SJSA1 (cell line): ENCODE results near the gene BBOF1. TPM values are rescaled to one million over a fixed set of nuclear protein-coding genes. Genes with fewer than 3 reads are reported as not detected.
"Not testable (repeated sequence)": the region's sequence is repeated elsewhere in the genome, so short reads cannot be mapped to it uniquely, and the experiment has no call there.

ENCODE experiments used
- DNase-seq, 2 experiments: peaks; one replicate each; pipeline ENCODE4 v3.0.0-alpha.2; 2015 to 2020; ENCODE audit warnings: low spot score in 2 of 2, low read depth in 1 of 2
- H3K27ac ChIP-seq: fragments of 250-450 bp; sonication (Bioruptor Pico); 2 replicates; pipeline ENCODE4 v1.5.1; 2020; ENCODE audit warnings: mild to moderate bottlenecking, moderate library complexity
- H3K27me3 ChIP-seq: fragments of 250-450 bp; sonication (Bioruptor Pico); replicated peaks from 2 replicates; pipeline ENCODE4 v1.5.1; 2020; ENCODE audit warnings: mild to moderate bottlenecking, moderate library complexity
- H3K36me3 ChIP-seq: fragments of 250-450 bp; sonication (Bioruptor Pico); 2 replicates; pipeline ENCODE4 v1.5.1; 2020; ENCODE audit warnings: mild to moderate bottlenecking
- H3K4me1 ChIP-seq: fragments of 250-450 bp; sonication (Bioruptor Pico); replicated peaks from 2 replicates; pipeline ENCODE4 v1.6.1; 2021; ENCODE audit warnings: mild to moderate bottlenecking
- H3K4me3 ChIP-seq: fragments of 250-450 bp; sonication (Bioruptor Pico); 2 replicates; pipeline ENCODE4 v1.5.1; 2020; ENCODE audit warnings: mild to moderate bottlenecking
- H3K9me3 ChIP-seq: fragments of 250-450 bp; sonication (Bioruptor Pico); replicated peaks from 2 replicates; pipeline ENCODE4 v1.5.1; 2020; ENCODE audit warnings: mild to moderate bottlenecking
- total RNA-seq: library from RNA; depleted of rRNA; stranded (reverse); fragments of >200 nt; shearing (Covaris generic); gene quantifications from 2 replicates; pipeline ENCODE4 v1.2.3, GENCODE V29; 2014; rRNA removed

BBOF1 gene
- total RNA-seq, 1 experiment from 2014 or later: 10.2 TPM

GRCh38 chr14:74085047-74085637, 66.0 kb downstream of the BBOF1 start:
- H3K4me3 ChIP-seq: peak overlapping the region; percentile 60
- H3K27ac ChIP-seq: peak overlapping the region; percentile 80
- H3K27me3 ChIP-seq: no peaks in the 10 kb centered on the region
- H3K4me1 ChIP-seq: peaks cover 11% of the 10 kb centered on the region
- no peaks in the 10 kb centered on the region for H3K9me3 ChIP-seq
- H3K36me3 ChIP-seq: 0 out of 2 replicates have a peak, but pooled peaks cover 2% of the 10 kb centered on the region
- DNase-seq: peak in 1 of 2 experiments; percentile 41

GRCh38 chr14:74085828-74086227, 66.7 kb downstream of the BBOF1 start:
- no peak for DNase-seq

GRCh38 chr14:74089251-74090020, 70.3 kb downstream of the BBOF1 start:
- Histone ChIP-seq H3K27me3 (no peaks in the 10 kb centered on the region), H3K4me3 (no peak overlapping the region), H3K27ac (no peak overlapping the region), H3K9me3 (no peaks in the 10 kb centered on the region), H3K4me1 (no peaks in the 10 kb centered on the region), H3K36me3 (peaks cover 15% of the 10 kb centered on the region; the same call in 1 of the 2 replicates)
- DNase-seq: no peak

More at GRCh38 chr14:74085828-74086227, 66.7 kb downstream of the BBOF1 start:
- Histone ChIP-seq H3K9me3 (no peaks in the 10 kb centered on the region), H3K4me1 (peaks cover 11% of the 10 kb centered on the region), H3K27ac (no peak overlapping the region), H3K4me3 (peak overlapping the region; percentile 60), H3K36me3 (peaks cover 3% of the 10 kb centered on the region; the same call in 1 of the 2 replicates), H3K27me3 (no peaks in the 10 kb centered on the region)

- H3K36me3 ChIP-seq: peaks cover 36% of the 10 kb centered on the region
- no peaks in the 10 kb centered on the region for H3K27me3 ChIP-seq
- no peak for DNase-seq
- H3K9me3 ChIP-seq: no peaks in the 10 kb centered on the region
- no peaks in the 10 kb centered on the region for H3K4me1 ChIP-seq
- no peak overlapping the region for H3K4me3 ChIP-seq
- no peak overlapping the region for H3K27ac ChIP-seq
Measured at GRCh38 chr14:74105381-74105780, 86.2 kb downstream of the BBOF1 start.

- H3K27ac ChIP-seq: no peak overlapping the region
Measured at GRCh38 chr14:74109369-74109768, 90.2 kb downstream of the BBOF1 start.

GRCh38 chr14:74111395-74112216, 92.5 kb downstream of the BBOF1 start:
- not testable (repeated sequence) for H3K27ac ChIP-seq, H3K4me3 ChIP-seq, H3K9me3 ChIP-seq, H3K27me3 ChIP-seq, H3K4me1 ChIP-seq
- DNase-seq: peak in 1 of 2 experiments; percentile 7
- H3K36me3 ChIP-seq: peaks cover 10% of the 10 kb centered on the region

More at GRCh38 chr14:74109369-74109768, 90.2 kb downstream of the BBOF1 start:
- H3K9me3 ChIP-seq: no peaks in the 10 kb centered on the region
- H3K27me3 ChIP-seq: no peaks in the 10 kb centered on the region
- DNase-seq: no peak
- H3K4me3 ChIP-seq: no peak overlapping the region
- H3K4me1 ChIP-seq: no peaks in the 10 kb centered on the region
- peaks cover 28% of the 10 kb centered on the region for H3K36me3 ChIP-seq

Other genes starting within 250 kb of the BBOF1 start
- 2.9 and 3.9 TPM in 2 replicates for gene PTGR2, start 167.5 kb upstream of the BBOF1 start, total RNA-seq
- gene ZNF410, start 132.5 kb upstream of the BBOF1 start, total RNA-seq: 49.2 and 63.1 TPM in 2 replicates
- 0.66 and 1.9 TPM in 2 replicates for gene FAM161B, start 69.3 kb upstream of the BBOF1 start, total RNA-seq
- gene COQ6, start 69.0 kb upstream of the BBOF1 start, total RNA-seq: 15.5 and 19.6 TPM in 2 replicates
- gene ENTPD5, start 61 bp upstream of the BBOF1 start, total RNA-seq: 8.3 and 9.4 TPM in 2 replicates
- 14.2 and 16.5 TPM in 2 replicates for gene ALDH6A1, start 65.1 kb downstream of the BBOF1 start, total RNA-seq
- 21.7 and 41.6 TPM in 2 replicates for gene LIN52, start 65.6 kb downstream of the BBOF1 start, total RNA-seq
- not detected in 2 replicates for gene VSX2, start 220.1 kb downstream of the BBOF1 start, total RNA-seq